Measurements from ENCODE around the gene PCYT1A.

GRCh38 chr3:196287440-196288140 is at the start of gene PCYT1A:
- TF ChIP-seq, protein P1, sequence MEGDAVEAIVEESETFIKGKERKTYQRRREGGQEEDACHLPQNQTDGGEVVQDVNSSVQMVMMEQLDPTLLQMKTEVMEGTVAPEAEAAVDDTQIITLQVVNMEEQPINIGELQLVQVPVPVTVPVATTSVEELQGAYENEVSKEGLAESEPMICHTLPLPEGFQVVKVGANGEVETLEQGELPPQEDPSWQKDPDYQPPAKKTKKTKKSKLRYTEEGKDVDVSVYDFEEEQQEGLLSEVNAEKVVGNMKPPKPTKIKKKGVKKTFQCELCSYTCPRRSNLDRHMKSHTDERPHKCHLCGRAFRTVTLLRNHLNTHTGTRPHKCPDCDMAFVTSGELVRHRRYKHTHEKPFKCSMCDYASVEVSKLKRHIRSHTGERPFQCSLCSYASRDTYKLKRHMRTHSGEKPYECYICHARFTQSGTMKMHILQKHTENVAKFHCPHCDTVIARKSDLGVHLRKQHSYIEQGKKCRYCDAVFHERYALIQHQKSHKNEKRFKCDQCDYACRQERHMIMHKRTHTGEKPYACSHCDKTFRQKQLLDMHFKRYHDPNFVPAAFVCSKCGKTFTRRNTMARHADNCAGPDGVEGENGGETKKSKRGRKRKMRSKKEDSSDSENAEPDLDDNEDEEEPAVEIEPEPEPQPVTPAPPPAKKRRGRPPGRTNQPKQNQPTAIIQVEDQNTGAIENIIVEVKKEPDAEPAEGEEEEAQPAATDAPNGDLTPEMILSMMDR (conservative IDR thresholded peaks at IDR 0.05; ENCODE audit: low read depth, low read length) = no peak
- TF ChIP-seq EZH2 (IDR thresholded peaks at IDR 0.05; ENCODE audit: low read length, unreplicated experiment) (no peak), EZH2phosphoT487 (IDR thresholded peaks at IDR 0.05; ENCODE audit: borderline replicate concordance, low read length) (no peak)
